Measurements from ENCODE around the gene MYO9B.

DNA sequence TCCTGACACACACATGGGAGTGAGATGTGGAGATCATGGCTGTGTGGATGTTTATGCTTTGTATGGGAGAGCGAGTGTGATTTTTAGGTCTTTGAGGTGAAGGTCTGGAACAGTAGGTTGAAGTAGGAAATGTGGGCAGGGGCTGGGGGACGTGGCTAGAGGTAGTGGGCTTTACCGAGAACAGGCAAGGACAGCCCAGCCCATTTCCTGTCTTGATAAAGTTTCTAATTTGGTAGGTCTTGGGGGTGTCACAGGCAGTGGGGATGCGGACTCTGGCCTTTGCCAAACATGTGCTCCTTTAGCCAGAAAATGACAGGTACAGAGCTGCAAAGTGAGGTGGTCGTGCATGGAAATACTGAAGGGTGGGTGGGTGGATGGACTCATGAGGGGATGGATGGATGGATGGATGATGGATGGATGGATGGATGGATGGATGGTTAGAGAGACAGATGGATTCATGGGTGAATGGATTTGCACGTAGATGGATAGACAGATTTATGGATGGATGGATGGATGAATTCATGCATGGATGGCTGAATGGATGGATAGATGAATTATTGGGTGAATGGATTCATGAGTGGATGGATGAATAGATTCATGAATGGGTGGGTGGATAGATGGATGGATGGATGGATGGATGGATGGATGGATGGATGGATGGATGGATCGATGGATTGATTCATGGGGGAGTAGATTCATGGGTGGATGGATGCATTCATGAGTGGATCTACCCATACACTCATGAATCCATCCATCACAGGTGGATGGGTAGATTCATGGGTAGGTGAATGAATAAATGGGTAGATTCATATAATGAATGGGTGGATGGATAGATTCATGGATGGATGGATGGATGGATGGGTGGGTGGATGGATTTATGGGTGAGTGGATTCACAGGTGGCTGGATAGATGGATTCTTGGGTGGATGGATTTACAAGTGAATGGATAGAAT lies 70.2 kb downstream of the MYO9B start:
- TF ChIP-seq, protein P1, sequence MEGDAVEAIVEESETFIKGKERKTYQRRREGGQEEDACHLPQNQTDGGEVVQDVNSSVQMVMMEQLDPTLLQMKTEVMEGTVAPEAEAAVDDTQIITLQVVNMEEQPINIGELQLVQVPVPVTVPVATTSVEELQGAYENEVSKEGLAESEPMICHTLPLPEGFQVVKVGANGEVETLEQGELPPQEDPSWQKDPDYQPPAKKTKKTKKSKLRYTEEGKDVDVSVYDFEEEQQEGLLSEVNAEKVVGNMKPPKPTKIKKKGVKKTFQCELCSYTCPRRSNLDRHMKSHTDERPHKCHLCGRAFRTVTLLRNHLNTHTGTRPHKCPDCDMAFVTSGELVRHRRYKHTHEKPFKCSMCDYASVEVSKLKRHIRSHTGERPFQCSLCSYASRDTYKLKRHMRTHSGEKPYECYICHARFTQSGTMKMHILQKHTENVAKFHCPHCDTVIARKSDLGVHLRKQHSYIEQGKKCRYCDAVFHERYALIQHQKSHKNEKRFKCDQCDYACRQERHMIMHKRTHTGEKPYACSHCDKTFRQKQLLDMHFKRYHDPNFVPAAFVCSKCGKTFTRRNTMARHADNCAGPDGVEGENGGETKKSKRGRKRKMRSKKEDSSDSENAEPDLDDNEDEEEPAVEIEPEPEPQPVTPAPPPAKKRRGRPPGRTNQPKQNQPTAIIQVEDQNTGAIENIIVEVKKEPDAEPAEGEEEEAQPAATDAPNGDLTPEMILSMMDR (conservative IDR thresholded peaks at IDR 0.05 in 1 of 2, IDR thresholded peaks at IDR 0.05 in 1 of 2; ENCODE audit: low read depth in 1 of 2, low read length in 2 of 2): no peak
- TF ChIP-seq EZH2 (IDR thresholded peaks at IDR 0.05; ENCODE audit: low read length, missing control alignments): no peak
